GM12878 (cell line): ENCODE data around the gene HNRNPU. TPM values are rescaled to one million over a fixed set of nuclear protein-coding genes. Genes with fewer than 3 reads are reported as not detected.

Source experiments
- CHD2 ChIP-seq: IDR thresholded peaks from 2 replicates; pipeline ENCODE4 v1.6.1; 2011; ENCODE audit warnings: low read depth, low read length, improper control_type of control experiment, borderline replicate concordance
- IRF5 ChIP-seq: fragments of 450-650 bp; IDR thresholded peaks from 2 replicates; pipeline ENCODE4 v1.6.1; 2017; ENCODE audit warnings: borderline replicate concordance
- polyA plus RNA-seq, 11 experiments: library from polyadenylated mRNA; depleted of rRNA in 4 of 11; unstranded in 6 of 11; stranded (reverse) in 5 of 11; fragments of >200 nt; fragmentation: Nextera tagmentation in 4 of 11; fragmentation: Illumina TruSeq in 1 of 11; extraction: Ambion mirVana in 4 of 11; extraction: Trizol in 1 of 11; gene quantifications; 1 replicate in 1 of 11; 2 replicates in 10 of 11; pipeline versions ENCODE4 v1.2.1 to v1.2.3, GENCODE V29; 2011 to 2016; ENCODE audit warnings: inconsistent platforms in 2 of 11, missing spikeins in 2 of 11, low read depth in 1 of 11
- total RNA-seq, 4 experiments: library from RNA; depleted of rRNA in 3 of 4; stranded (reverse); fragments of >200 nt in 3 of 4; fragmentation: Illumina TruSeq in 1 of 4; extraction: Trizol in 1 of 4; gene quantifications; 2 replicates each; pipeline versions ENCODE4 v1.2.1 to v1.2.3, GENCODE V29; 2013 to 2021

HNRNPU gene
- total and polyA plus RNA-seq, 10 of the 15 experiments (the other 5 are each of a cell fraction or from before 2014, with no cell fraction given), result 163 to 569 (median 420) TPM

- TF ChIP-seq CHD2 (no peak), IRF5 (no peak)
These were observed 63.5 kb downstream of the HNRNPU start (continued) for GRCh38 chr1:244800821-244801220.

Other genes starting within 250 kb of the HNRNPU start
- gene DESI2, start 211.4 kb downstream of the HNRNPU start, total RNA-seq (2014; rRNA removed), result 19.8 and 21.5 TPM in 2 replicates
- gene DESI2, start 211.4 kb downstream of the HNRNPU start, total RNA-seq (2014; rRNA removed; fragmentation: Illumina TruSeq; extraction: Trizol), result 17.1 and 18.9 TPM in 2 replicates
- 15.0 and 15.8 TPM in 2 replicates for gene DESI2, start 211.4 kb downstream of the HNRNPU start, total RNA-seq (2021)
- gene DESI2, start 211.4 kb downstream of the HNRNPU start, polyA plus RNA-seq (2011; rRNA removed), result 21.1 and 30.5 TPM in 2 replicates
- gene DESI2, start 211.4 kb downstream of the HNRNPU start, polyA plus RNA-seq (2014; fragmentation: Illumina TruSeq; extraction: Trizol), result 13.7 and 17.5 TPM in 2 replicates
- 1 to 10 TPM; 6.2 to 7.0 TPM for gene DESI2, start 211.4 kb downstream of the HNRNPU start, polyA plus RNA-seq (2014; fragmentation: Nextera tagmentation; extraction: Ambion mirVana)
- gene DESI2, start 211.4 kb downstream of the HNRNPU start, polyA plus RNA-seq (2014; rRNA removed), result 9.2 and 10.1 TPM in 2 replicates
- gene DESI2, start 211.4 kb downstream of the HNRNPU start, polyA plus RNA-seq (2016; fragmentation: Nextera tagmentation; extraction: Ambion mirVana), result 10 to 100 TPM; 19.3 to 21.5 TPM
- 22.8 and 25.9 TPM in 2 replicates for gene COX20, start 28.9 kb downstream of the HNRNPU start, total RNA-seq (2014; rRNA removed)
- gene COX20, start 28.9 kb downstream of the HNRNPU start, total RNA-seq (2014; rRNA removed; fragmentation: Illumina TruSeq; extraction: Trizol), result 31.6 and 40.4 TPM in 2 replicates
- 22.1 and 28.4 TPM in 2 replicates for gene COX20, start 28.9 kb downstream of the HNRNPU start, total RNA-seq (2021)
- gene COX20, start 28.9 kb downstream of the HNRNPU start, polyA plus RNA-seq (2011; rRNA removed), result 36.7 and 75.5 TPM in 2 replicates
- 54.4 and 54.9 TPM in 2 replicates for gene COX20, start 28.9 kb downstream of the HNRNPU start, polyA plus RNA-seq (2014; fragmentation: Illumina TruSeq; extraction: Trizol)
- gene COX20, start 28.9 kb downstream of the HNRNPU start, polyA plus RNA-seq (2014; fragmentation: Nextera tagmentation; extraction: Ambion mirVana), result 10 to 100 TPM; 91.9 to 95.3 TPM
- gene COX20, start 28.9 kb downstream of the HNRNPU start, polyA plus RNA-seq (2014; rRNA removed), result 38.0 and 51.0 TPM in 2 replicates
- 100 to 1,000 TPM; 112 TPM for gene COX20, start 28.9 kb downstream of the HNRNPU start, polyA plus RNA-seq (2016; fragmentation: Nextera tagmentation; extraction: Ambion mirVana)